ENCODE measurements around the gene ZSWIM9. TPM values are rescaled to one million over a fixed set of nuclear protein-coding genes. Genes with fewer than 3 reads are reported as not detected.
A peak's percentile ranks its signal among the peaks of the same experiment; 100 is the strongest.

Gene ZSWIM9
- total RNA-seq: 1 to 10 TPM; 1.6 to 2.5 TPM
- 1 to 10 TPM in 1 of 2 donors, under 1 TPM in 1; 0.25 to 1.6 TPM for polyA plus RNA-seq

- no peak for TF ChIP-seq EGR1 (IDR thresholded peaks at IDR 0.05; ENCODE audit: low read depth in 2 of 2)
- peak; percentile 88 for TF ChIP-seq YY1 (IDR thresholded peaks at IDR 0.05)
- TF ChIP-seq TAF1 (conservative IDR thresholded peaks at IDR 0.05): no peak
- peak in 1 of 2 donors; percentile 72 for TF ChIP-seq GABPA (IDR thresholded peaks at IDR 0.05 in 1 of 2, conservative IDR thresholded peaks at IDR 0.05 in 1 of 2)
- TF ChIP-seq RAD21 (IDR thresholded peaks at IDR 0.05): peak in 1 of 2 donors; percentile 7
- TF ChIP-seq SP1 (IDR thresholded peaks at IDR 0.05): peak; percentile 60
- TF ChIP-seq REST (IDR thresholded peaks at IDR 0.05): peak; percentile 64
- TF ChIP-seq RXRA (IDR thresholded peaks at IDR 0.05): peak in 1 of 2 donors; percentile 40
- peak; percentile 17 to 30 for TF ChIP-seq HNF4A (conservative IDR thresholded peaks at IDR 0.05)
- TF ChIP-seq ATF3 (IDR thresholded peaks at IDR 0.05): no peak
- H3K27ac ChIP-seq (ENCODE audit: low read depth in 1 of 2, low read length in 2 of 2): peak within 1 kb of the TSS; percentile 91 to 98
- H3K4me3 ChIP-seq (ENCODE audit: low read depth in 1 of 3, low read length in 3 of 3): peak within 1 kb of the TSS; percentile 73 to 89 (median 75)
- H3K9ac ChIP-seq (ENCODE audit: low read depth in 1 of 2, low read length in 2 of 2): peak within 1 kb of the TSS; percentile 36 to 54
- H3K27me3 ChIP-seq (ENCODE audit: control insufficient read depth in 4 of 4, insufficient read depth in 4 of 4, low read length in 3 of 4): no peaks in the 10 kb centered on the region
- H3K4me1 ChIP-seq (ENCODE audit: control insufficient read depth in 4 of 4, insufficient read depth in 4 of 4, low read length in 3 of 4): peaks cover 0 to 13% (median 9%) of the 10 kb centered on the region in 4 donors
- under 1% methylated on average over 82 of the region's 82 CpGs for whole genome bisulfite sequencing
- peaks cover 0 to 8% (median 0%) of the 10 kb centered on the region in 4 donors for H3K36me3 ChIP-seq (ENCODE audit: control insufficient read depth in 4 of 4, insufficient read depth in 3 of 4, low read depth in 1 of 4, low read length in 3 of 4)
- DNase-seq (ENCODE audit: low spot score): peak; percentile 94
- no peaks in the 10 kb centered on the region for H3K9me3 ChIP-seq (ENCODE audit: control insufficient read depth in 4 of 4, low read length in 3 of 4)
Observed at GRCh38 chr19:48169939-48170803, at the start of gene ZSWIM9, which contains the start of gene LIG1. ZSWIM9 (plus strand) TSS chr19:48170680; CDS start chr19:48171803, 1,123 bp downstream. LIG1 (minus strand) TSS chr19:48170344; CDS start chr19:48165566, 4,778 bp downstream.

- no peaks in the 10 kb centered on the region for H3K9me3 ChIP-seq (ENCODE audit: control insufficient read depth in 4 of 4, low read length in 3 of 4)
- no peak overlapping the region for H3K27ac ChIP-seq (ENCODE audit: low read depth in 1 of 2, low read length in 2 of 2)
- no peak overlapping the region for H3K4me3 ChIP-seq (ENCODE audit: low read depth in 1 of 3, low read length in 3 of 3)
- no peak for DNase-seq (ENCODE audit: low spot score)
- 93% methylated on average over 14 of the region's 14 CpGs for WGBS
- H3K9ac ChIP-seq (ENCODE audit: low read depth in 1 of 2, low read length in 2 of 2): no peak overlapping the region
- no peaks in the 10 kb centered on the region for H3K27me3 ChIP-seq (ENCODE audit: control insufficient read depth in 4 of 4, insufficient read depth in 4 of 4, low read length in 3 of 4)
- H3K4me1 ChIP-seq (ENCODE audit: control insufficient read depth in 4 of 4, insufficient read depth in 4 of 4, low read length in 3 of 4): no peaks in the 10 kb centered on the region
- H3K36me3 ChIP-seq (ENCODE audit: control insufficient read depth in 4 of 4, insufficient read depth in 3 of 4, low read depth in 1 of 4, low read length in 3 of 4): peaks cover 0 to 17% (median 4%) of the 10 kb centered on the region in 4 donors
- TF ChIP-seq EGR1 (IDR thresholded peaks at IDR 0.05; ENCODE audit: low read depth in 2 of 2): no peak
- TF ChIP-seq MAX (IDR thresholded peaks at IDR 0.05): no peak
- no peak for TF ChIP-seq NR2F2 (IDR thresholded peaks at IDR 0.05)
- no peak for TF ChIP-seq RXRA (IDR thresholded peaks at IDR 0.05)
- no peak for TF ChIP-seq CTCF (IDR thresholded peaks at IDR 0.05; ENCODE audit: low read depth, low read length, missing input control)
- no peak for TF ChIP-seq RAD21 (IDR thresholded peaks at IDR 0.05)
- TF ChIP-seq SP1 (IDR thresholded peaks at IDR 0.05): no peak
- no peak for TF ChIP-seq REST (IDR thresholded peaks at IDR 0.05)
- TF ChIP-seq ATF3 (IDR thresholded peaks at IDR 0.05): no peak
- TF ChIP-seq HNF4A (conservative IDR thresholded peaks at IDR 0.05): no peak
- no peak for TF ChIP-seq HNF4G (IDR thresholded peaks at IDR 0.05)
- no peak for TF ChIP-seq ZBTB33 (IDR thresholded peaks at IDR 0.05)
- TF ChIP-seq YY1 (IDR thresholded peaks at IDR 0.05): no peak
- no peak for TF ChIP-seq FOXA2 (IDR thresholded peaks at IDR 0.05)
- TF ChIP-seq GABPA (IDR thresholded peaks at IDR 0.05 in 1 of 2, conservative IDR thresholded peaks at IDR 0.05 in 1 of 2): no peak
- TF ChIP-seq JUND (IDR thresholded peaks at IDR 0.05): no peak
Observed at GRCh38 chr19:48121066-48121465, 49.4 kb upstream of the ZSWIM9 start.

Measured in liver (tissue), 9 donors.